Measurements from ENCODE around the gene KRTAP5-6. TPM values are rescaled to one million over a fixed set of nuclear protein-coding genes. Genes with fewer than 3 reads are reported as not detected.

Gene KRTAP5-6
- polyA plus RNA-seq, 1 of the 3 experiments (the other 2 are of a cell fraction): not detected

GRCh38 chr11:1739576-1739975 lies 42.6 kb downstream of the KRTAP5-6 start (continued):
- TF ChIP-seq USF2 (IDR thresholded peaks at IDR 0.05; ENCODE audit: borderline replicate concordance, low read depth, low read length): no peak
- no peak for TF ChIP-seq RFX5 (IDR thresholded peaks at IDR 0.05; ENCODE audit: low read length)

GRCh38 chr11:1740786-1741530 lies 44.0 kb downstream of the KRTAP5-6 start:
- no peak for TF ChIP-seq RCOR1 (IDR thresholded peaks at IDR 0.05; ENCODE audit: low read length)
- no peak for TF ChIP-seq USF1 (IDR thresholded peaks at IDR 0.05; ENCODE audit: borderline replicate concordance, low read depth)
- TF ChIP-seq IRF3 (IDR thresholded peaks at IDR 0.05; ENCODE audit: low read depth, low read length): no peak
- CTCF ChIA-PET: interaction anchor here (1.1 kb wide), 1 partner anchor 47 kb away, joined by 5 read pairs; no protein-coding TSS in a partner anchor
- H3K27ac ChIP-seq (ENCODE audit: low read depth in 2 of 2, low read length in 1 of 2): no peak overlapping the region
- H3K4me3 ChIP-seq (ENCODE audit: low read depth in 2 of 2, low read length in 1 of 2): no peak overlapping the region
- H3K79me2 ChIP-seq (ENCODE audit: insufficient read depth): no peaks in the 10 kb centered on the region
- no peaks in the 10 kb centered on the region for H3K36me3 ChIP-seq (replicated peaks in 1 of 2; ENCODE audit: control insufficient read depth in 1 of 2, insufficient read depth in 2 of 2, low read length in 1 of 2)
- H3K9ac ChIP-seq: no peak overlapping the region
- no peaks in the 10 kb centered on the region for H3K27me3 ChIP-seq (ENCODE audit: insufficient read depth)
- WGBS (ENCODE audit: low lambda C conversion rate): 63% methylated on average over 8 of the region's 8 CpGs
- no peak overlapping the region for H3K4me2 ChIP-seq
- no peaks in the 10 kb centered on the region for H3K9me2 ChIP-seq
- DNase-seq: no peak
- no peaks in the 10 kb centered on the region for H3K9me3 ChIP-seq
- no peaks in the 10 kb centered on the region for H4K20me1 ChIP-seq (ENCODE audit: insufficient read depth)
- H3K4me1 ChIP-seq (ENCODE audit: control insufficient read depth in 1 of 2, insufficient read depth in 2 of 2, low read depth in 1 of 2, low read length in 1 of 2): peaks cover 0 to 27% of the 10 kb centered on the region in 2 experiments; a peak in 1 of 4 replicates
- POLR2A ChIA-PET: no interaction called here
- no peak overlapping the region for H2AFZ ChIP-seq (ENCODE audit: low read depth)
- peaks cover 7% of the 10 kb centered on the region for H3F3A ChIP-seq (replicated peaks; ENCODE audit: insufficient read depth)

GRCh38 chr11:1741741-1742140 lies 44.7 kb downstream of the KRTAP5-6 start:
- H4K20me1 ChIP-seq (ENCODE audit: insufficient read depth): no peaks in the 10 kb centered on the region
- H3K4me3 ChIP-seq (ENCODE audit: low read depth in 2 of 2, low read length in 1 of 2): no peak overlapping the region
- WGBS (ENCODE audit: low lambda C conversion rate): 52% methylated on average over 4 of the region's 4 CpGs
- no peaks in the 10 kb centered on the region for H3K9me2 ChIP-seq
- H3F3A ChIP-seq (replicated peaks; ENCODE audit: insufficient read depth): peaks cover 7% of the 10 kb centered on the region
- no peak overlapping the region for H3K27ac ChIP-seq (ENCODE audit: low read depth in 2 of 2, low read length in 1 of 2)
- POLR2A ChIA-PET: no interaction called here
- TF ChIP-seq RXRA (IDR thresholded peaks at IDR 0.05; ENCODE audit: borderline replicate concordance, low read depth) (no peak), USF2 (IDR thresholded peaks at IDR 0.05; ENCODE audit: borderline replicate concordance, low read depth, low read length) (no peak), GABPA (IDR thresholded peaks at IDR 0.05; ENCODE audit: low read depth) (no peak), MAX (IDR thresholded peaks at IDR 0.05; ENCODE audit: low read depth) (no peak), ELF1 (IDR thresholded peaks at IDR 0.05) (no peak), JUND (IDR thresholded peaks at IDR 0.05) (no peak), RFX5 (IDR thresholded peaks at IDR 0.05; ENCODE audit: low read length) (no peak)
- H3K9me3 ChIP-seq: no peaks in the 10 kb centered on the region
- H3K79me2 ChIP-seq (ENCODE audit: insufficient read depth): no peaks in the 10 kb centered on the region
- no peak overlapping the region for H2AFZ ChIP-seq (ENCODE audit: low read depth)
- no peaks in the 10 kb centered on the region for H3K36me3 ChIP-seq (replicated peaks in 1 of 2; ENCODE audit: control insufficient read depth in 1 of 2, insufficient read depth in 2 of 2, low read length in 1 of 2)
- peaks cover 0 to 35% of the 10 kb centered on the region in 2 experiments; a peak in 1 of 4 replicates for H3K4me1 ChIP-seq (ENCODE audit: control insufficient read depth in 1 of 2, insufficient read depth in 2 of 2, low read depth in 1 of 2, low read length in 1 of 2)
- H3K4me2 ChIP-seq: no peak overlapping the region
- CTCF ChIA-PET: no interaction called here
- no peak for DNase-seq
- no peak overlapping the region for H3K9ac ChIP-seq
- H3K27me3 ChIP-seq (ENCODE audit: insufficient read depth): no peaks in the 10 kb centered on the region
